Activated CD4-positive, alpha-beta T cell treated with anti-CD3 and anti-CD28 coated beads, Interleukin-2, Interleukin-6, amounts not matched to agents 100 ng/mL and 50 ng/mL, durations not matched to agents 16 hours and 8 hours (primary cell): ENCODE data around the gene TEX44.

Experiments used
- DNase-seq: peaks from one replicate; pipeline ENCODE4 v3.0.0-alpha.2; 2020

The TEX44 gene

GRCh38 chr2:231634951-231635875 lies 42.5 kb downstream of the TEX44 start:
- DNase-seq, result no peak

- DNase-seq, result no peak
Observed at GRCh38 chr2:231640241-231640640, 47.6 kb downstream of the TEX44 start.

DNA sequence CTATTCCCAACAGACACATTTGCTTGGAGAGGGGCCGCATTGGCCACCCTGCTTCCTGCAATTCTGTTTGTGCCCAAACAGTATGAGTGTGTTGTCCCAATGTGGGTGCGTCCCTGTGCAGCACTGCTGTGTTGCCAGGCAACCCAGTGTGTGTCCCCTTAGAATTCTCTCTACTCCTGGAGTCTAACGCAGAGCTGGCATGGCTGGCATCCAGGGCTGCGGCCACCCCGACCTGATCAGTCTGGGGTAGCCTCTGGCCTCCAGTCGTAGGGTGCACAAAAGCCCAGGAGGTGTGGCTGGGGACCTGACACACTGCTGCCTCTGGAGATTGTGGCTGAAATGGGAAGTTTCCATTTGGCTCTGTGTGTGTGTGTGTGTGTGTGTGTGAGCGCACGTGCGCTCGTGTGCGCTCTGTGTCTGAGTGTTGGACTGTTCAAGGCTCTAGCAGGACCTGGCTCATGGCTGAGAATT lies 48.0 kb downstream of the TEX44 start:
- no peak for DNase-seq

- peak; percentile 74 for DNase-seq
Observed at GRCh38 chr2:231642631-231643494, 50.2 kb downstream of the TEX44 start.

DNA sequence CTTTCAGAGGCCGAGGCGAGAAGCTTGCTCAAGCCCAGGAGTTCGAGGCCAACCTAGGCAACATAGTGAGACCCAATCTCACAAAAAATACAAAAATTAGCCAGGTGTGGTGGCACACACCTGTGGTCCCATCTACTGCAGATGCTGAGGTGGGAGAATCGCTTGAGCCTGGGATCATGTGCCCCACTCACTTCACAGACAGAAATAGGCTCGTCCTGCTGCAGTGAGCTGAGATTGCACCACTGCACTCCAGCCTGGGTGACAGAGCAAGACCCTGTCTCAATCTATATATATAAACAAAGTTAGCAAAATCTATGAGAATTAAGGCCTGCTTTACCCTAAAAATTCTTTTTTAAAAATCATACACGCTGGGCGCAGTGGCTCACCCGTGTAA lies 50.8 kb downstream of the TEX44 start:
- DNase-seq, result no peak
